GM19099 (cell line): ENCODE results near the gene SCYL1.
A peak's percentile ranks its signal among the peaks of the same experiment; 100 is the strongest.

Experiments
- POLR2A ChIP-seq: IDR thresholded peaks from 3 replicates; pipeline ENCODE4 v1.6.1; 2011; ENCODE audit warnings: low read depth; ENCODE audit not compliant: insufficient read length; ENCODE audit errors: extremely low read depth

The SCYL1 gene

DNA sequence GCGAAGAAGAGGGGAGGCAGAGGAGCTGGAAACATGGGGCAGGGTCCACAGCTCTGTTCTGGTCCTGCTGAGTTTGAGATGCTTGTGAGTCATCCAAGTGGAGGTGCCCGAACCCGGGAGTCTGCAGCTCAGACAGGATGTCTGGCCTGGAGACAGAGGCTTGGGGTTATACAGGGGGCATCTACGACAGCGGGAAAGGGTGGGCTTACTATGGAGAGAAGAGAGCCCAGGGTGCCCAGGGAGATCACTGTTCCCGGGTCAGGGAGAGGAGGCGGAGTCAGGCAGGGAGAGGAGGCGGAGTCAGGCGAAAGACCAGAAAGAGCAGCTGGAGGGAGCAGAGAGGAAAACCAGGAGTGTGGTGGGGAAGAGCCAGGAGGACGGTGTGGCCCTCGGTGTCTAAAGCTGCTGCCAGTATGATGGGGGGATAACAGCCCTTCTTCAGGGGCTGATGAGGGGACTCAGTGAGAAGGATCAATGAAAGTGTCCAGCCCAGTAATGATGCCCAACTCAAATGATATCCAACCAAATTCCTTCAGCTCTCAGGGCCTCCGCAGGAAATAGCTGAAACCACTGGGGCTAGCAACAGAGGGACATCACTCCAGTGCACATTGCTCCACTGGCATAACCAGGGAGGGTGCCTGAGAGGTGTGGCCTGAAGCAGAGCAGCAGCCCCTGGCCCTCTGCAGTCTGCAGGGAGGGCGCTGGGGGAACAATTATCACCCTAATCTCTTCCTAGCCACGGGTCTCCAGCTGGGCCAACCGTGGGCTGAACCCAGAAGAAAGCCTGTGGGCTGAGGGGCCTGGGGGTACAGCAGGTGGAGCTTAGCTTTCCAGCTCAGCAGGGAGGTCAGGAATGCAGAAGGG, 35.9 kb downstream of the SCYL1 start:
- no peak for TF ChIP-seq POLR2A

DNA sequence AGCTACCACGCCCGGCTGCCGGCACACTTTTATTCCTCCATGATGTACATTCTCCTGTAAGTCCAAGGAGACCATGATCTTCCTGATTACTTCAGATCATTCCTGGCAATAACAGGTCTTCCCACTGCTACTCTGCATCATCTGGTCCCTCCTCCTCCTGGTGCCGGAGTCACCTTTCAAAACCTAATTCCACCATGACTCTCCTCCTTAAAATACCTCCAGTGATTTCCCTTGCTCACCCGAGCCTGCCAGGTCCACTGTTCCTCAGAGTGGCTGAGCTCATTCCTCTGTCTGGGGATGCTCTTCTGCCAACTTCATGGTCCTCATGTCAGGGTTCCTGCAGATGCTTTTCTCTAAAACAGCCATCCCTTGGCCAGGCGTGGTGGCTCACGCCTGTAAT, 37.1 kb downstream of the SCYL1 start:
- TF ChIP-seq POLR2A, result no peak

DNA sequence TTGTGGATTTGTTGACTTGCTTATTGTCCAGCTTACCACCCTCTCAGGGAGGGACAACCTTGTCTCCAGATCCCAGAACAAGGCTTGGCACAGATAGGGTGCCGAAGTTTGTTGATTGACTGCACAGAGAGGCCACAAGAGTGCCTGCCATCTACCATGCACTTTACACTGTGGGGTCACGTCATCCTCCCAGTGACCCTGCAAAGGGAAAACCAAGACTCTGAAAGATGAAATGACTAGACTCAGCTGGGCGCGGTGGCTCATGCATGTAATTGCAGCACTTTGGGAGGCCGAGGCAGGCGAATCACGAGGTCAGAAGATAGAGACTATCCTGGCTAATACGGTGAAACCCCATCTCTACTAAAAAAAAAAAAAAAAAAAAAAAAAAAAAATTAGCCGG, 37.9 kb downstream of the SCYL1 start:
- TF ChIP-seq POLR2A, result no peak

DNA sequence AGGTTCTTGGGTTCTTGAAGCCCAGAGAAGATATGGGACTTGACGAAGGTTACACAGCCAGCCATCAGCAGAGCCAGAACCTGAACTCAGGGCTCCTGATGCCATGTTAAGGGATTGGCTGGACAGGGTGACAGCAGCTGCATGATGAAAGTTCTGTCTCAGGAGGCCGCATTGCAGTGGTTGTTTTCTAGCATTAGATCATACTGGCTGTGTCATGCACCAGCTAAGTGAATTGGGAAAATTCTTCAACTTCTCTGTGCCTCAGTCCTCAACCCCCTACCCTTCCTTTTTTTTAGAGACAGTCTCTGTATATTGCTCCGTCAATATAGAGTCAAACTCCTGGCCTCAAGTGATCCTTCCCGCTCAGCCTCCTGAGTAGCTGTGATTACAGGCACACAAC, 38.7 kb downstream of the SCYL1 start:
- no peak for TF ChIP-seq POLR2A

DNA sequence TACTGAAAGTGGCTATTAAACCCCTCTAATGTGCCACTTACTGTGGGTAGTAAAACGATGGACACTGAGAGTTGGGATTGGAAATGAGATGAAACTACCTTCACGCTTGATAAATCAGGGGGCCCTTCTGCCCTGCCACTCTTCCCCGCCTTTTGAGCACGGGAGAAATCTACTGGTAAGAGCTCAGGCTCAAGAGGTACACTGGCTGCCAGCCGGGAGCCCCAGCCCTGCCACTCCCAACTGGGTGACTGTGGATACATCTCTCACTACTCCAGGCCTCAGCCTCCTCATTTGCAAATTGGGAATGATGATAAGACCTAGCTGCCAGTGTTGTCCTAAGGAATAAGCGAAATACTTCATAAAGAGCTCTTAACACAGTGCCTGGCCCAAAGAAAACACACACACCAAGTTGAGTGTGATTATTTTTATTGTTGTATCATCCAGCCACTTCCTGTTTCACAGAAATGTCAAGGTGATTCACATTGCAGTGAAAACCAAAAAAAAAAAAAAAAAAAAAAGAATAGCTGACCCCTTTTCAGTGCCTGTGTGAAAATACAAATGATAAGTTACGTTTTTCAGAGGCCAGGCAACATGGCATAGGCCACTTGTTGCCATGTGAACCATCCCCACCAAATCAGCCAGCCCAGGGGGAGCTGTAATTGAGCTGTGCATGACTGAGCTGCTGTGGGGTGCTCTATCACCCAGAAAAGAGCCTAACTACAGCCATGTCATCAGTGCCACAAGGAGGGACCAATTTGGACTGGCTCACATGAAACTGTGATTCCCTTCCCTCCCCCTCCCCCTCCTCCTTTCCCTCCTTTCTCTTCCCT, 41.0 kb downstream of the SCYL1 start:
- no peak for TF ChIP-seq POLR2A

DNA sequence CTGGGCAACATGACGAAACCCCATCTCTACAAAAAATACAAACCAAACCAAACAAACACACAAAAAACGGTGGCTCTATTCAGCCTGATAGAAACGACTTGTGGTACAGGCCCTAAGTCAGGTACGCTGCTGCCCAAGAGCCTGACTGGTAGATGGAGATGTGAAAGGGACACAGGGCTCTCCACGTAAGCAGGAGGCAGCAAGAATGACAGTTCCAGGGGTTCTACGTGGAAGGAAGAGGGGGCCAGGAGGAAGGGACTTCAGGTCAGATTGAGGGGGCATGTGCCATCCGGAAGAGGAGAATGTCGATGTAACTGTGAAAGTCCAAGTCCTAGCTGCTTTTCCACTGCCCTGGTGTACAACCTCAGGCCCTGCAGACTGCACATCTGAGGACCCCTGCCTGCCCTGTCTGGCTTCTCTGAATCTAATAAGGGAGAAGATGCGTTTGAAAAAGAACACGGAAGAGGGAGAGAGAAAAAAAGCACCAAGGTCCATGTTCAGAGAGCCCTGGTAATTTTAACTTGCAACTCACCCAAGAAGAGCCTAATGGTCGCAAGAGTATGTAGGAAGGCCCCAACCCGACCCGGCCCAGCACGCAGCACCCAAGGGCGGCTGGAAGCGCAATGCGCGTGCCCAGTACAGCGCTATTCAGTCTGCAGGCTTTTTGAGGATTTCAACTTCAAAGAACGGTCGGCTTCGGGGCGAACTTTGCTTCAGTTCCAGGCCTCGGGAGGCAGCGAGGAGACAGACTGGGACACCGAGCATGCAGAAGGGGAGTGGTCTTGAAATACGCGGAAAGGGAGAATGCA, 44.5 kb downstream of the SCYL1 start:
- TF ChIP-seq POLR2A, result no peak

DNA sequence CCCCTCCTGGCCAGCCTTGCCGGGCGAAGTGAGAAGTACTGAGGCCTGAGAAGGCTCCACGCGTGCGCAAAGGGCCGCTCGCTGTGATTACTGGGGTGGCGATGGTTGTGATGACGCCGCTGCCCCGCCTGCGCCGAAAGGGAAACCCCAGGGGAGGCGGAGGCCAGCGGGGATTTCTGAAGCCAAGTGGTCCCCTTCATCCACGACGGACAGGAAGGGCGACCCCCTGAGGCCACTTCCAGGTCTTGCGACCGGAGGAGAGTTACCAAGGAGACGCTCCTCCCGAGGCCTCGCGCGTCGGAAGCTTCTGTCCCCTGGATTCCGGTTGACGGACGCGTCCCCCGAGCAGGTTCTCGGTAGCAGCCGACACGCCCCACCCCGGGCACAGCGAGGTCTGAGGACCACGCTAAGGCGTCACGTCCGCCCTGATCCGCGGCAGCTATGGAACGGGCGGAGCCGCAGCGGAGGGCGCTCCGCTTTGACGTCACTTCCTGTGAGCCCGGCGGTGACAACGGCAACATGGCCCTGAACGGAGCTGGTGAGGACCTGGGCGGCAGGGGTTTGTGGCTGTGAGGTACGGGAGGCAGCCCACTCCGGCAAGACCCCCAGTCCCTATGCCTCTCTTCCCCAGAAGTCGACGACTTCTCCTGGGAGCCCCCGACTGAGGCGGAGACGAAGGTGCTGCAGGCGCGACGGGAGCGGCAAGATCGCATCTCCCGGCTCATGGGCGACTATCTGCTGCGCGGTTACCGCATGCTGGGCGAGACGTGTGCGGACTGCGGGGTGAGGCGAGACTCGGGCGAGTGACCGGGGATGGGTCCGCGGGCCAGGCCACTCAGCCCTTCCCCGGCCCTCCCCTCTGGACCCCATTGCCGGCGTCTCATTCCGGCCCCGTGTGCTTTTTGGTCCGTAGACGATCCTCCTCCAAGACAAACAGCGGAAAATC, 45.4 kb downstream of the SCYL1 start, which contains the start of gene ZNRD2:
Gene ZNRD2 (plus strand): TSS at position 505 of the 946 bp plus-strand sequence. CDS start 15 bp downstream, at position 520.
- TF ChIP-seq POLR2A, result peak; percentile 75

DNA sequence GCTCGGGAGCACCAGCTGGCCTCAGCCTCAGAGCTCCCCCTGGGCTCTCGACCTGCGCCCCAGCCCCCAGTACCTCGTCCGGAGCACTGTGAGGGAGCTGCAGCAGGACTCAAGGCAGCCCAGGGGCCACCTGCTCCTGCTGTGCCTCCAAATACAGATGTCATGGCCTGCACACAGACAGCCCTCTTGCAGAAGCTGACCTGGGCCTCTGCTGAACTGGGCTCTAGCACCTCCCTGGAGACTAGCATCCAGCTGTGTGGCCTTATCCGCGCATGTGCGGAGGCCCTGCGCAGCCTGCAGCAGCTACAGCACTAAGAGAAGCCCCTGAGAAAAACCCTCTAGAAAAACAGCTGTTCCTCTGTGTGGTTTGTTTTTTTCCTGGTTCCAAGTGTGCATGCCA, 46.5 kb downstream of the SCYL1 start:
- TF ChIP-seq POLR2A, result no peak

DNA sequence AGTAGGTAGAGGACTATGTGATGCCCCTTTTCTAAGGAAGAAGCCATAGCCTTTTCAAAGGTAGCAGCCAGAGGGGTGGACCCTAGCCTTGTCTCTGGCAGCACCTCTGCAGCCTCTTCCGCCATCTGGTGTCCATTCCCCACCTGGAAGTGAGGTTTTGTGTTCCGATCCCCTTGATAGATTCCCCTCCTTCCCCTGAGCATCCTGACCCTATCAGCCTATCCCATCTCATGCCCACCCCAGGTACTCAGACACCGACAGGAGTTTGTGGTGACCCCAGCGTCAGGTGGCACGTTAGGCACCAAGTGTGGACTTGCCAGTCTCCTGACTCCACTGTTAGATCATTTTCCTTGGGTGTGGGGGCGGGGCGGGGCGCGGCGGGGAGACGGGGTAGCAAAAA, 47.1 kb downstream of the SCYL1 start:
- no peak for TF ChIP-seq POLR2A

DNA sequence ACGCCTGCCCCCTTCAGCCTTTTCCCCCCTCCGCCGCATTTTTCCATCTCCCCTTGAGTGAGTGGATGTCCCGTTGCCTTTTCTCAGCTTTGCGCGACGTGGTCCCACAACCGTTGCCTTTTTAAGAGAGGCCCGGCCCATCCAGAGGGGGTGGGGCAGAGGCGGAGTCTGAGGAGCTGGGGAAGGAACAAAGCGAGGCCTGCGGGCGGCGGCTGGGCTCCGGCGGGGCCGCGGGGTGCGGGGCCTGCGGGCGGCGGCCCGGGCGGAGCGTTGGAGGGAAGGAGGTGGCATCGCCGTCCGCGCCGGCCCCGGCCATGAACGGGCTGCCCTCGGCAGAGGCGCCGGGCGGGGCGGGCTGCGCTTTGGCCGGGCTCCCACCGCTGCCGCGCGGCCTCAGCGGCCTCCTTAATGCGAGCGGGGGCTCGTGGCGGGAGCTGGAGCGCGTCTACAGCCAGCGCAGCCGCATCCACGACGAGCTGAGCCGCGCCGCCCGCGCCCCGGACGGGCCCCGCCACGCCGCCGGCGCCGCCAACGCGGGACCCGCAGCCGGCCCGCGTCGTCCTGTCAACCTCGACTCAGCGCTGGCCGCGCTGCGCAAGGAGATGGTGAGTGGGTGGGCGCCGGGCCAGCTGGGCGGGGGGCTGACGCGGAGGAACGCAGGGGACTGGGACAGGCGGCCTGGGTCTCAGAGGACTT, 47.6 kb downstream of the SCYL1 start, which contains the start of gene FAM89B:
Gene FAM89B (plus strand): TSS at position 183 of the 696 bp plus-strand sequence. CDS start 132 bp downstream, at position 315.
- peak; percentile 51 for TF ChIP-seq POLR2A

DNA sequence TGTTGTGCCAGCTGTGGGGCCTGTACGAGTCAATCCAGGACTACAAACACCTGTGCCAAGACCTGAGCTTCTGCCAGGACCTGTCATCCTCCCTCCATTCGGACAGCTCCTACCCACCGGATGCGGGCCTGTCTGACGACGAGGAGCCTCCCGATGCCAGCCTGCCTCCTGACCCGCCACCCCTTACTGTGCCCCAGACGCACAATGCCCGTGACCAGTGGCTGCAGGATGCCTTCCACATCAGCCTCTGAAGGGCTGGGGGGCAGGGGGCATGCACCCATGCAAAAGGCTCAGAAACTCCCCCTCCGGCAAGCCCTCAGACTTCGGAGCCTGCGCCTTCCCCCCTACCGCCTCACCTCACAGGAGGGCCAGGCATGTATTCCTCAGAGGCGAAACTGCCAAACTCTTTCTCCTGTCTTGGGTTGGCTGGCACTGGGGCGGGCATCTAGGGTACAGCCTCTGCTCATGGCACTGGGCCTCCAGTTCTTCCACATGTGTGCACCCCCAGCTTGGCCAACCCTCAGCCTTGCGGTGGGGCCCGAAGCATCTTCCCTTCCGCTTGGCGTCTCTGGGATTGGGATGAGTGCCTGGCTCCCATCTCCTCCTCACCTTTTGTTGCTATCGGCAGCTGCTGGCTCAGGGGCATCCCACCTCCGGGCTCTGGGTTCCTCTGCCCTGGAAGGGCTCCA, 48.7 kb downstream of the SCYL1 start:
- no peak for TF ChIP-seq POLR2A

DNA sequence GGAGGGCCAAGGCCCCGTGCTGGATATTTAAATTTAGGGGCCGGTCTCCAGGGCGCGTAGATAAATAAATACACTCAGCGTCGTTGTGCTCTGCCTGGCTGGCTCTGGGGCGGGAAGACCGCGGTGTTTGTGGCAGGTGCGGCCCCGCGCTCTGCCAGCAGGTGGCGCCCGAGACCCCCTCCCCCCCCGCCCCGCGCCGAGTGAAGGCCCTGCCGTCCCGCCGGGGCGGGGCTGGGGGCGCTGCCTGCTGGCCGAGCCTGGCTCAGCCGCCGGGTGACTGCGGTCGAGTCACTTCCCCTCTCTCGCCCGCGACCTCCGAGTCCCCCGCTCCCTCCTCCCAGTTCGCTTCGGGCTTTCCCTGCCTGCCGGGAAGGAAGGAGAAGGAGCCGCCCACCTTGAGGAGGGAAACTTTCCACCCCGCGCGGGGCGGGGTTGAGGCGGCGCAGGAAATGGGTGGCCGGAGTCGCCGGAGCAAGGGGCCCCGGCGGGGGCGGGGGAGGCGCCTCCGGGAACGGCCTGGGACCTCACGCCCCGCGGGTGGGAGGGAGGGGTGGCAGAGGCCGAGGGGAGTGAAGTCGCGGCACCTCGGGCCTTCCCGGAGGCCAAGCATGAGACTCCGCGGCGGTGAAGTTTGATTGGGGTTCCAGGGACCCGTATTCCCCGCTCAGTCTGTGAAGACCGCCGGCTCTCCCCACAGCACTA, 49.4 kb downstream of the SCYL1 start:
- TF ChIP-seq POLR2A, result peak; percentile 15
